NCI-H748 (cell line): ENCODE measurements around the gene DAGLA.
A peak's percentile ranks its signal among the peaks of the same experiment; 100 is the strongest.
"Not testable (repeated sequence)": the region's sequence is repeated elsewhere in the genome, so short reads cannot be mapped to it uniquely, and the experiment has no call there.

Source experiments
- DNase-seq: peaks from one replicate; lab custom pipeline; 2025; ENCODE audit not compliant: unreplicated experiment; lab: John Stamatoyannopoulos, UW

DAGLA gene

DNA sequence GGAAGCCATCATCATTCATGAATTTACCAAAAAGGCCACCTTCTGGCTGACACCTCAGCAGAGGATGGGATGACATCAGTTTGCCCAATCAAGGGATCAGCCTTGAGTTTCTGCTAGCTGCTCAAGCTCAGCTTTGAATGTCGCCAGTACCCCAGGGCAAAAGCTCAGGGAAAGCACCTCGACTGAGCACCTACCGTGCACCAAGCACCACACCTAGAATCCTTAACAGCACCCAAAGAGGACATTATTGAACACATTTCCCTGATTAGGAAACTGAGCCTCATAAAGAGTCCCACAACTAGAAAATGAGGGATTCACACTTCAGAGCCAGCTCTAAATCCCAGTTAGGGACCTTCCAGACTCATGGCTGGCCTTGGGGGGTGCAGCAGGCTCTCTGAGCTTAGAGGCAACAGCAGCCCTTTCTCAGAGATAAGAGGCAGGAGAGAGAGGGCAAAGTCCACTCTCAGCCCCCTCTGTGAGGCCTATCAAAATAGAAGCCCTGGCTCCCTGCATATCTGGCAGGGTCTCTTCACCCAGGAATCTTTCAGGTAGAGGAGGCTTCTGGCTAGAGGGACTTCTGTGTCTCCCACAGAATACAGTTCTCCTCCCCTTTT, 13.4 kb upstream of the DAGLA start:
- DNase-seq = no peak

DNA sequence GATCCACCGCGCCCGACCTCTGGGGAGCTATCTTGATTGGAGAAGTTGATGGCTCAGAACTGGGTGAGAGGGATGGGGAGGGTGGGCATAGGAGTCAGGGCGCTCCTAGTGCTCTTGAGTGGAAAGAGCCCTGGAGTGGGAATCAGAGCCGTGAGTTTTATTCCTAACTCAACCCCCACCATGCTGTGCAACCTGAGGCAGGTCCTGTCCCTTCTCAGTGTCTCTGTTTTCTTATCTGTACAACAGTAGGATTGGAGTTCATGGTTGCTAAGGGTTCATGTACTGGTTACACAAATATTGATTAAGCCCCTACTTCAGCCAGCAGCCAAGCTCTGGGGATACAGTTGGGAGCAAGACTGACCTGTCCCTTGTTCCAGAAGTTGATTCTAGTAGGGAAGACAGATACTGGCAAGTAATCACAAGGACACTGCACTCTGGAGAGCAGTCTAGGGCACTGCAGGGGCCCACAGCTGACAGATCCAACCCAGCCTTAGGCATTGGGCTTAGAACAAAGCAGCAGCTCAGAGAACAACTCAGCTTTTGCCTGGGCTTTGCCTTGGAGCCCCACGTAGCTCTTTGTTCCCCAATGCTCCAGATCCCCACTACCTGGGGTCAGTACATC, 12.4 kb upstream of the DAGLA start:
- no peak for DNase-seq

DNA sequence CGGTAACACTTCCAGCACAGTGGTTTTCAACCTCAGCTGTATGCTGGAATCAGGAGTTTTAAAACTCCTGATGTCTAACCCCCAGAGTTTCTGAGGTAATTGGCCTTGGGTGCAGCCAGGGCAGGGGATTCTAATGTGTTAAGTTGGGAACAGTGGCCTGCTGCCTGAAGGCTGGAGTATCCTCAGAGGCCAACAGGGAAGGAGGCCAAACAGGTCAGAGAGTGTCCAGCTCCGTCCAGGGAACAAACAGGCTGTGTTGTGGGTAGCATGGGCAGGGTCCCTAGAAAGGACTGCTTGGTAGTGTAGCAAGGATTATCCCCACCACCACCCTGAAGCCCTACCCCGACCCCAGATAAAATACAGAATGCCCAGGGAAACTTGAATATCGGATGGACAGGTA, 10.8 kb upstream of the DAGLA start:
- no peak for DNase-seq

DNA sequence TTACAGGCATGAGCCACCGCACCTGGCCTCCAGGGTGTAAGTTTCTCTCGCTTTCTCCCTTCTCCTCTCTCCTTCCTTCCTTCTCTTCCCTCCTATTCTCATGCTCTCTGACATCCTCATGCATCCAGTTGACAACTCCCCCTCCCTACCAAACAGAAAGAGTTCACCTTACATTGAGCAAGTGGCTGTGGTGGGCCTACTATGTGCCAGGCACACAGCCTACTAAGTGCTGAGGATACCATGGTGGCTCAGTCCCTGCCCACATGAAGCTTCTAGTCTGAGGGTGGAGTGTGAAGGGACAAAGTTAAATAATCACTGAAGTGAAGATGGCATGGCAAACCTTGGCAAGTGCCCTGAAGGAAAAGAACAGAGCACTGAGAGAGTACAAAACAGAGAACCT, 9.6 kb upstream of the DAGLA start:
- no peak for DNase-seq

DNA sequence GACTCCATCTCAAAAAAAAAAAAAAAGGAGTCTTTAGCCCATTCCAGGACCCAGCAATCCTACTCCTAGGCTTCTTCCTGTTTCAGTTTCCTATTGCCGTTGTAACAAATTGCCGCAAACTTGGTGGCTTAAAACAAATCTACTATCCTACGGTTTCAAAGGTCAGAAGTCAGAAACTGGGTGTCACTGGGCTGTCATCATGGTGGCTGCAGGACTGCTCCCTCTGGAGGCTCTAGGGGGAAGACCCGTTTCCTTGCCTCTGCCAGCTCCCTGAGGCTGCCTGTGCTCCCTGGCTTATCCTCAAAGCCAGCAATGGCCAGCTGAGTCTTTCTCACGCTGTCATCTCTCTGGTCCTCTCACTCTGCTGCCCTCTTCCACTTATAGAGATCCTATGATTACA, 8.7 kb upstream of the DAGLA start:
- peak; percentile 12 for DNase-seq

DNA sequence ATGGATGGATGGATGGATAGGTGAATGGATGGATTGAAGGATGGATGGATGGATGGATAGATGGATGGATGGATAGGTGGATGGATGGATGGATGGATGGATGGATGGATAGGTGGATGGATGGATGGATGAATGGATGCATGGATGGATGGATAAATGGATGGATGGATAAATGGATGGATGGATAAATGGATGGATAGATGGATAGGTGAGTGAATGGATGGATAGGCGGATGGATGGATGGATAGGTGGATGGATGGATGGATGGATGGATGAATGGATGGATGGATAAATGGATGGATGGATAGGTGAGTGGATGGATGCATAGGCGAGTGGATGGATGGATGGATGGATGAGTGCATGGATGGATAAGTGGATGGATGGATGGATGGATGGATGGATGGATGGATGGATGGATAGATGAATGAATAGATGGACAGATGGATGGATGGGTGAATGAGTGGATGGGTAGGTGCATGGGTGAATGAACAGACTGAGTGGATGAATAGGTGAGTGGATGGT, 6.2 kb upstream of the DAGLA start:
- DNase-seq = not testable (repeated sequence)

DNA sequence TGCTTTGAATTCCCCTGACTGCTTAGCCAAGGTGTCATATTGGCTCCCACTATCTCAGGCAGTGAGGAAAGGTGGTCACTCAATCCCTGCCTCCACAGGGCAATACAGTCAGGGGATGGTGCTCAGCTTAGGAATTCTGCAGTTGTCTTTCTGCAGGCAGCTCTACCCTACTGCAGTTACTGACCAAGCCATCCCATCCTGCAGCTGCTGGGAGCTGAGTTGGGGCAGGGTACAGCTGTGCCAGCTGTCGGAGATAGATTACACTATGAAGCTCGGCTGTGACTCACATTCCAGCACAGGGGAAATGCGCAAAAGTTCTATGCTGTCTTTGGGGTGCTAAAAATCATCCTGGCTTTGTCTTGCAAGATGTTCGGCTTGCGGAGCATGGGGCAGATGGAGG, 4.4 kb upstream of the DAGLA start:
- DNase-seq = no peak

DNA sequence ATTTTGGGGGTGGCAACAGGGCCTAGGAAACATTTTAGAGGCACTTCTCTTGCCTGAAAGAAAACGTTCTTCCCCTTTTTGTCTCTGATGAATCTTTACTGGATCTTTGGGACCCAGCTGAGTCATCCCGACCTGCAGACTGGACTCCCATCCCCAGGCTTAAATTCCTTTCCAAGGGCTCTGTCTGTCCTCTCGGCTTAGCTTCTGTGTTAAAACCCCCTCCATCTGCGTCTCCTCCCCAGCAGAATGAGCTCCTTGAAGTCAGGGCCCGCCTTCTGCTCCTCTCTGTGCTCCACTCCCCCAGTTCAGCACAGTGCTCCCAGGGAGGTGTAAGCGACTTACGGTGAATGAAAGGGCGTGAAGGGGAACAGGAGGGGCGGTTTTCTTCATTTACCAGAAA, 895 bp upstream of the DAGLA start:
- DNase-seq = no peak

DNA sequence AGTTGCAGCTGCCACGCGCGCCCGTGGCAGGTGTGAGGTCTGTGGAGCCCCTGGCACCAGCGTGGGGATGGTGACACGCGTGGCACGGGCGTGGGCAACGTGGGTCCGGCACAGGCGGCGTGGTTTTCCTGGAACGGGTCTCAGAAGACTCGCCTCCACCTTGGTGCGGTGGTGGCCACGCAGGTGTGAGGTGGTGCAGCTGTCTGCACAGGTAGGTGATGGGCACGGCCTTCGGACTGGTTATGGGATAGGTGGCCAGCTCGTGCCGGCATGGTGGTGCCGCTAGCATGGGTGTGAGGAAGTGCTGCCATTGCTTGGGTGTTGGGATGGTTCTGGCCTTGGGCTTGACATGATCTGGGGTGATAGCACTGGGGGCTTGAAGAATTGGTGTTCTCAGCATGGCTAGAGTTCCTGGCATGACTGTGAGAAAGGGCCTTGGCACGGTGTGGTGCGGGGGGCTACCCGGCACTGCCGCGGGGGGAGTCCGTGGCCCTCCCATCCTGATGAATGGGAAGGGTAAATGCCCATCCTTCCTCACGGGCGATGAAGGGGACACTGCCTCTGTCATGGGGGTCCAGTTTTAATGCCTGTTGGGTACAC, 531 bp downstream of the DAGLA start:
- peak; percentile 52 for DNase-seq

DNA sequence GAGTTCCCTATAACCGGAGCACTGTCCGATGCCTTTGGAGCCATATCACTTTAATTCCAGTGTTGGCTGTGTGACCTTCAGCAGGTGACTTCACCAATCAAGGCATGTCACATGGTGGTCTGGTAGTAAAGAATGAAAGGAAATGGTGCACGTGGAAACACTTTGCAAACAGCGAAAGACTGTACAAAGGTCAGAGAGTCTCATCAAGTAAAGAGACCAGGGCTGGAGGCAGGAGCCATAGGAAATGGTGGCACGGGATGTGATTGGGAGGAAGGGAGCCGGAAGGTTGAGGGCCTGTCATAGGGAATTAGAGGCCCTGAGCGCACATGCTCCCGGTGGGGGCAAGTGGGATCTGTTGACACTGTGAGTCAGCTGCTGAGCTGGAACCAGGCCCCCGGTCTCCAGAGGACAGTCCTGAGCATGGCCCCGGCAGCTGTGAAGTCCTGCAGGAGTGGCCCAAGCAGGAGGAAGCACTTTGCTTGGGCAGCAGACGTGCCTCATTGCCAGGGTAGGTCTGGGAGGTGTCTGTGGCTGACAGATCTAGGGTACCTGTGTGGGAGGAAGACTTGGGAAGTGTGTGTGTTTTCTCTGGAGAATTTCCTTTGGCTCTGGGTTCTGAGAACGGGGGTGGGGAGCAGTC, 2.0 kb downstream of the DAGLA start:
- DNase-seq = no peak

DNA sequence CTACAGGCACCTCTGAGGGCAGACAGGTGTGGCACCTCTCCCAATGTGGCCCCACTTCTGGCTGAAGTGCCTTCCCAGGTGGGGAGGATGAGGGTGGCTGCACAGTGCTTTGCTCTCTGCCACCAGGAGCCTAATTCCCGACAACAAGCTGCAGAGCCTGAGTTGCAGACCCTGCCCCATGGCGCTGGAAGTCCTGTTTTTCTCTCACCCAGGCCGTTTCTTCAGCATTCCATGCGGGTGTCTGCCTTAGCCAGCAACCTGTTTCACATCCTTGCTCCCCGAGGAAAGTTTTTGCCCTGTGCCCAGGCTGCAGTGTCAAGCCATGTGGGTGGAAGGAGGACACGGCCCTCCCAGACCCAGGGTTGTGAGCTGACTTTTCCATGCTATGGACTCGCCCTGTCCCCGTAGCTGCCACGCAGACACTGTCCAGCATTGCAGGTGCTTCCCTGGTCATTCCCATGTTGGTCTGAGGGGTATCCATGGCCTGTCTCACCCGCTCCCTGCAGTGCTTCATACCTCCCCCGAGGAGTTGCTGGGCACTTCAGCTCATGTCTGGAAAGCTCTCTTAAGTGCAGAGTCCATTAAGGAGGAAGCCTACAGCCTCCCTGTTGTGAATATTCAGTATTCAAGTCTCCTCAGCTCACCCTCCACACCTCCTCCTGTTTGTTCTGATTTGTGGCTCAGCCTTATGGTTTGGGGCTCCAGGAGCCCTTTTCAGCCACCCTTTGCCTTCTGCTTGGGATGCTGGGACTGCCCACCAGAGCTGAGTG, 2.9 kb downstream of the DAGLA start:
- DNase-seq = no peak

DNA sequence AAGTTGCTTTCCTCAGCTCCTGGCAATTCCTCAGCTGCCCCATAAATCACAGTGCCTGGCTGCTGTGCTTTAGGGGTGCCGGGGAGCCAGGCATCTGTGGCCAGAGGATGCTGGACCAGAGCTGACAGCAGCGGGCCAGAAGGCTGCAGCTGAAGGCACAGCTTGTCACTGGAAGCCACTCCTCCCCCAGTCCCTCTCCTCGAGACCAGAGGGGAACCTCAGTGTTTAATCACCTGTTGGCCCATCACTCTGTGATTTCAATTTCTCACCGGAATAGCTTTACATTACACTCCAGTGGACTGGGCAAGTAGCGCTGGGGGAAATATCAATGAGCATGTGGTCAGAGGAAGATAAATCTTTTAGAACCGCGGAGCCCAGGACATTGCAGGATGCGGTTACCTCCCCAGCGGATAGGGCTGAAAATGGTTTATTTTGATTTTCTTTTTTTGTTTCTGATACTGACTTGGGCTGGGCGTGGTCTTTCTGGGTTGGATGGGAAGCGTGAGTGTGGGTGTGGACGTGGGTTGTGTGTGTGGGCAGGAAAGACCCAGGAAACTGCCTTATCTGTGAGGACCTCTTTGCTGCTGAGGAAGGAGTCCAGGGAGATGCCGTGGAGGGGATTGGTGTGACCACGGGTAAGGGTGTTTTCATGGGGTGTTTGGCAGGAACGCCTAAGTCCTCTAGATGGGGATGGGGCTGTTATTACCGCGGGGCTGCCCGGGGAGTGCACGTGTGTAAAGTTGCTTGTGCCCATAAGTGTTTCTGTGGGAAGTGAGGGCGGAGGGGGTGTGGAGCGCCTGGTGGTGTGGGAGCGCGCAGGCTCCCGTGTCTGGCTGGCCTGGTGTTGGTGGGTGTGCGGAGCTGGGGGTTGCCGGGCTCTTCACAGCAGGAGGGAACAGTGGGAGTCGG, 4.0 kb downstream of the DAGLA start:
- DNase-seq = peak; percentile 27

DNA sequence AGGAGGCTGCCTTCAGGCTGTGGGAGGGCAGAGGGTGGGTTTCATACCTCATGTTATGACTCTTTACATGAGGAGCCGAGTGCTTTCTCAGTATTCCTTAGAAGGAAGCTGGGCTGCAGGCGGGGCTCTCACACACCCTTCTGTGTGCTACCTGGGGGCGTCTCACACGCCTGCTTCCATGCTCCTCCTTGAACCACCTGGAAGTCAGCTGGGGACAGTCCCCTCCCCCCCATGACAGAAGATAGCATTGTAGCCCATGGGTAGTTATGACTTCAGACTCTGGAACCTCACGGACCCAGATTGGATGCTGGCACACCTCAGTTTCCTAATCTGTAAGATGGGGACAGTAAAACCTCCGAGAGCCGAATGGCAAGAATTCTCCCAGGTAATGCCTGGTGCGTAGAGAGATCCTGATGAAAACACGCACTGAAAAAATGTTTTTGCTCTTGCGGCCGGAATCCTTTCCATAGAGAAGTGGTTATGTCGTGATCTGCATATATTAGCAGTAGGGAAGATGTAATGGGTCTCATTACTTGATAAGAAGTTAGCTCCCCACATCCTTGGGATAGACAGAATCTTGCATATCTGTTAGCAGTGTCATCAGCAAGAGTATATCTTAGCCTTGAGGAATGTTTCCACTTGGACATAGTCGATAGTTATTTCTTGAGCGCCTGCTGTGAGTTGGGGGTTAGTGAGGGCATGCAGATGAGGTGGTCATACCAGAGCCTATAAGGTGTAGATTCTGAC, 4.9 kb downstream of the DAGLA start:
- no peak for DNase-seq

DNA sequence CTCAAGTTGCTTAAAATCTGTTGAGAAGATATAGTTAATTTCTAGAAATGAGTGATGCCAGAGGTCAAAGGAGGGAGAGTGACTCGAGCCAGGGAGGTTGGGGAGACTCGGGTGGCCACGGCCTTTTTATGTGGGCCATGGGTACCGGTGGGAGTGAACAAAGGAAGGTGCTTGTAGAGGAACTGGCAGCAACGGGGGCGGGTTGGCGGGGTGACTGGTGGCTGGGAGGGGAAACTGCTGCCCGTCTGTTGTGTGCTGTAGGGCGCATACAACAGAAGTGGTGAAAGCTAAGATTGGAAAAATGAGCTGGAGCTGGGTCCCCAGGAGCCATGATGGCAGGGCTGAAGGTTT, 5.4 kb downstream of the DAGLA start:
- DNase-seq = no peak

DNA sequence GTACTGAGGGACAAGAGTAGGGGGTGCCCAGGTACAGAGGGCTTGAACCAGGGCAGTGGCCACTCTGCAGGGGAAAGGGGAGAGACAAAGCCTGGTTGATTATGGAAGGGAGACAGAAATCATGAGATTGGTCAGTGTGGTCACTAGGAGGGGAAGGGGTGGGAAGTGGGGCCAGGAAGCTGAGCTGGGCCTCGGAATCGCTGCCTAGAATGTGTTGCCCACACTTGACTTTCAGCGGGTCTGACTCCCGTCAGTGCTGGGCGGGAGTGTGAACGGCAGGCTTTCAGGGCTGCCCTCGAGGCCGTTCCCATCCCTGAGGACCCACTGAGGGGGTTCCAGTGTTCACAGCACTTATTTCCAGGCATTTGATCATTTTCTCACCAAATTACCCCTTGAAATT, 5.9 kb downstream of the DAGLA start:
- no peak for DNase-seq

DNA sequence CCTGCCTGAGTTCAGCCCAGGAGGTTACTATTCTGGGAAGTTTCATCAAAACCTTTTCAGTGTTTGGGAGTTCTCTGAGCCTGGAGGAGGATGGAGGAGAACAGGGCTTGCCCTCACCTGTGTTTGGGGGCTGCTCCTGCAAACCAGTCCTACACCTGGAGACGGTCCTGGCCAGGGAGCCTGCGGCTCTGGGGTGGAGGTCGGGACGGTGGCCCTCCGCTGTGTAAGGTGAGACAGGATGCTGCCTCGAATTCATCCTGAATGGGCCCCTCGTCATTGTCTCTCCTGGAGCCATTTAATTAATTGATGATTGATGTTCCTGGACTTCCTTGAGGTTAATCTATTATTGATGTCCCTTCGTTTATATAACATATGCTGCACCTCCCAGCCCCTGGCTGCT, 6.3 kb downstream of the DAGLA start:
- no peak for DNase-seq

DNA sequence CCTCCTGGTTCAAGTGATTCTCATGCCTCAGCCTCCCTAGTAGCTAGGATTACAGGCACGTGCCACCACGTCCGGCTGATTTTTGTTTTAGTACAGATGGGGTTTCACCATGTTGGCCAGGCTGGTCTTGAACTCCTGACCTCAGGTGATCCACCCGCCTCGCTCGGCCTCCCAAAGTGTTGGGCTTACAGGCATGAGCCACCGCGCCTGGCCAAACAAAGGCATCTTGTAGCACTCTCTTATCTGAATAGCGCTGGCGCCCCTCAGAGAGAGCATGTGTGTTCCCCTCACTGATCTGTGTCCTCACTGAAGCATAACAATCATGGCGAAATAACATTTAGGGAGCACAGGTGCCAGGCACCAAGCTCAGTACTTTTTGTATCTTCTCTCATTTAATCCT, 7.2 kb downstream of the DAGLA start:
- no peak for DNase-seq

DNA sequence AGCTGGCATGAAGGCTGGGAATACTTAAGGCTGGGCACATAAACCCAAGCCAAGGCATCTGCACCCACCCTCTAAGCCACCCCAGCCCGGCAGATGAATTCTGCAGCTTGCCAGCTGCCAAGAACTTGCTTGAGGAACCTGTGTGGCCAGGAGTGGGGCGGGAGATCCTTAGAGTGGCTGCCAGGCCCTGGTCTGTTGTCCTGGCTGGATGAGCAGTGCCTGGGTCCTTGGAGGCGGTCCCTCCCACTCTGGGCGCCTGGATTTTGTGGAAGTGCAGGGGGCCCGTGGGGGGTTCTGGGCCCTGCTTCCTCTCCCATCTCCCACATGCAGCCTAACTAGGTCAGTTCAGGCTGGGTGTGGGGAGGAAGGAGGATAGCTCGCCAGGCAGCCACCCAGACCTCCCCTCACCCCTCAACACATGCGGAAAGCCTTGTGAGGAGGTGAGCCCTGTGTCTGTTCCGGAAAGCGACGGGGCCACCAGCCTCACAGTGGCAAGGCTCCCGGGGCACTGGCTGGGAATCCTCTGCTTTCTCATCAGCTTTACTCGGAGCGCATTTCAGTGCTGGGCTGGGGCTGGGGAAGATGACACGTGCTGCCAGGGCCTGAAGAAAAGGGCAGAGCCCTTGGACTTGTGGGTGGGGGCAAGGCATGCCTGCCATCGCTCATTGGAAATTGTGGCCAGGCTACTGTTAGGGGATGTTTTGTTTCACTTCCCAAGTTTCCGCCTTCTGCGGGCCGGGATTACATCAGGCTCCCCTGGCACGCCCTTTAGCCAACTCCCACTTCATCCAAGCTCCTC, 8.4 kb downstream of the DAGLA start:
- no peak for DNase-seq

DNA sequence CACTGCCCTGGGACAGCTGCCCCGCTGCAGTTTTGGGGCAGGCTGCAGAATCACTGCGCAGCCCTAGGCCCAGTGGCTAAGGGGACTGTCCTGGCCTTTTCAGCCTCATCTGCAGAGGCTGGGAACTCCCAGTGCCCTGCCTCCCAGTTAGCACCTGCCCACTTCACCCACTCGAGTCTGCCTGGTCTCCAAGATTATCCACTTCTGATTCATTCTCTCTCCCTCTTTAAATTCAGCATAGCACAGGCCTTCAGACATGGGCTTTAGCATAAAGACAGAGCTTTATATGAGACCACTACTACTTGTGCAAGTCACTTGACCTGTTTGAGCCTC, 8.9 kb downstream of the DAGLA start:
- no peak for DNase-seq
